ENCODE measurements around the gene SDK1. TPM values are rescaled to one million over a fixed set of nuclear protein-coding genes. Genes with fewer than 3 reads are reported as not detected.

SDK1 gene
- total RNA-seq, 1 donor from 2014 or later: 16.7 TPM

DNA sequence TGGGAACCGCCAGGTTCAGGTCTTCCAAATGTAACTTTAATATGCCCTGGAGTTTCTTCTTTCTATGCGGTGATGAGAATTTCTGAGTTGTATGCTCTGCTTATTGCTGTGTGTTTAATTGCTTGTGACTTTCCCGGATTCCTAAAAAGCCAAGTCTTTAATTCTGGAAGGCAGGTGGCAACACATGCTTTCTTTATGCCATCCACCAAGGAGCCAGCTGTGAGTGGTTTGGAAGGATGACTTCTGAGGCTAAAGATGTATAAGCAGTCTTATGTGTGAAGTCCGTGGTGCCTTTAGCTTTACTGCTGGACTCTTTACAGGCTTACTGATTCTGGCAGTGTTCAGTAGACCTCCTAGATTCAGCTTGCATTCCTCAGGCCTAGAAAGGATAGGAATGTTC, 3.1 kb downstream of the SDK1 start:
- no peak for DNase-seq (ENCODE audit: extremely low spot score in 2 of 2)
- Histone ChIP-seq H3K27ac (no peak overlapping the region), H3K36me3 (no peaks in the 10 kb centered on the region), H3K4me3 (no peak overlapping the region), H3K27me3 (no peaks in the 10 kb centered on the region), H3K4me1 (peaks cover 12% of the 10 kb centered on the region), H3K9me3 (no peaks in the 10 kb centered on the region)
- intact Hi-C loops (cut with DNase I): loop anchor here (10.0 kb wide), 1 partner anchor 591 kb away; no protein-coding TSS in a partner anchor
- TF ChIP-seq POLR2A (IDR thresholded peaks at IDR 0.05) (no peak), POLR2AphosphoS5 (IDR thresholded peaks at IDR 0.05; ENCODE audit: insufficient read depth in 1 of 2, low read depth in 1 of 2) (no peak)
- TF ChIP-seq, protein P1, sequence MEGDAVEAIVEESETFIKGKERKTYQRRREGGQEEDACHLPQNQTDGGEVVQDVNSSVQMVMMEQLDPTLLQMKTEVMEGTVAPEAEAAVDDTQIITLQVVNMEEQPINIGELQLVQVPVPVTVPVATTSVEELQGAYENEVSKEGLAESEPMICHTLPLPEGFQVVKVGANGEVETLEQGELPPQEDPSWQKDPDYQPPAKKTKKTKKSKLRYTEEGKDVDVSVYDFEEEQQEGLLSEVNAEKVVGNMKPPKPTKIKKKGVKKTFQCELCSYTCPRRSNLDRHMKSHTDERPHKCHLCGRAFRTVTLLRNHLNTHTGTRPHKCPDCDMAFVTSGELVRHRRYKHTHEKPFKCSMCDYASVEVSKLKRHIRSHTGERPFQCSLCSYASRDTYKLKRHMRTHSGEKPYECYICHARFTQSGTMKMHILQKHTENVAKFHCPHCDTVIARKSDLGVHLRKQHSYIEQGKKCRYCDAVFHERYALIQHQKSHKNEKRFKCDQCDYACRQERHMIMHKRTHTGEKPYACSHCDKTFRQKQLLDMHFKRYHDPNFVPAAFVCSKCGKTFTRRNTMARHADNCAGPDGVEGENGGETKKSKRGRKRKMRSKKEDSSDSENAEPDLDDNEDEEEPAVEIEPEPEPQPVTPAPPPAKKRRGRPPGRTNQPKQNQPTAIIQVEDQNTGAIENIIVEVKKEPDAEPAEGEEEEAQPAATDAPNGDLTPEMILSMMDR (IDR thresholded peaks at IDR 0.05): no peak

DNA sequence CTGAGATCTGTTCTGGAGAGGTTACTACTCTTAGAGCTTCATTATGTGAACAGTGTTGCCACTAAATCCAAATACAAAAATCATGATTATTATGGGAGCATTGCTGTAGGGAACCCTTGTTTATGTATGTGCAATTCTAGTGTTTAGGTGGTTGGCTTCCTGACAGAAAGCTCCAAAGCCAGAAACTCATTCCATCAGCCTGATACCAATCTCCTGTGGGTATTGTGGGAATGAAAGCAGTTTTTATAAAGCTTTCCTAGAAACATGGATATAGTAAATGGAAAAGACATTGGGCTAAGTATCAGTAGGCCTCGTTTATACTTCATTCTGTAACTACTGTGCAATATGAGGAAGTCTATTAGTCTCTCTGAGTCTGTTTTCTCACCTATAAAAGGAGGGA, 6.4 kb downstream of the SDK1 start:
- DNase-seq (ENCODE audit: extremely low spot score in 2 of 2): no peak
- no peaks in the 10 kb centered on the region for H3K36me3 ChIP-seq
- H3K27ac ChIP-seq: no peak overlapping the region
- H3K9me3 ChIP-seq: no peaks in the 10 kb centered on the region
- no peaks in the 10 kb centered on the region for H3K27me3 ChIP-seq
- no peaks in the 10 kb centered on the region for H3K4me1 ChIP-seq
- H3K4me3 ChIP-seq: no peak overlapping the region
- TF ChIP-seq POLR2A (IDR thresholded peaks at IDR 0.05) (no peak), POLR2AphosphoS5 (IDR thresholded peaks at IDR 0.05; ENCODE audit: insufficient read depth in 1 of 2, low read depth in 1 of 2) (no peak)
- TF ChIP-seq, protein P1 (IDR thresholded peaks at IDR 0.05): no peak
- intact Hi-C loops (cut with DNase I): loop anchor here (10.0 kb wide), 1 partner anchor 587 kb away; no protein-coding TSS in a partner anchor

DNA sequence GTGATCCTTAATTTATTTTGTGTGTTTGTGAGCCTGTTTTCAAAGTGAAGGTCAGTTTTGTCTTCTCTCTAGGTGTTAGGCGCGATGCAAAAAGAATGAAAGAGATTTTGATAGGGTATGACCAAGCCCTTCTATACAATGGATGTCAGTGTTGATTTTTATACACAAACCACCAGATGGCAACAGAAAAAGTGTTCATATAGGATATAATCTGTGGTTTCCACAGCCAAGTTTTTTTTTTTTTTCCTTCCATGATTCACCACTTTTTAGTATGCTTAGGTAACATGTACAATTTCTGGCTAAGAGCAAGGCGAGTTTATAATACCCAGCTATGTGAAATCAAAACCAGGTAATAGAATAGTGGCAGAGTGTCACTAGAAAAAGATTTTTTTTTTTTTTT, 8.1 kb downstream of the SDK1 start:
- Histone ChIP-seq H3K36me3 (no peaks in the 10 kb centered on the region), H3K4me1 (no peaks in the 10 kb centered on the region), H3K9me3 (no peaks in the 10 kb centered on the region), H3K27ac (no peak overlapping the region), H3K4me3 (no peak overlapping the region), H3K27me3 (no peaks in the 10 kb centered on the region)
- TF ChIP-seq POLR2A (IDR thresholded peaks at IDR 0.05) (no peak), POLR2AphosphoS5 (IDR thresholded peaks at IDR 0.05; ENCODE audit: insufficient read depth in 1 of 2, low read depth in 1 of 2) (no peak)
- TF ChIP-seq, protein P1 (IDR thresholded peaks at IDR 0.05): no peak
- intact Hi-C loops (cut with DNase I): loop anchor here (10.0 kb wide), 1 partner anchor 586 kb away; no protein-coding TSS in a partner anchor
- DNase-seq (ENCODE audit: extremely low spot score in 2 of 2): no peak

DNA sequence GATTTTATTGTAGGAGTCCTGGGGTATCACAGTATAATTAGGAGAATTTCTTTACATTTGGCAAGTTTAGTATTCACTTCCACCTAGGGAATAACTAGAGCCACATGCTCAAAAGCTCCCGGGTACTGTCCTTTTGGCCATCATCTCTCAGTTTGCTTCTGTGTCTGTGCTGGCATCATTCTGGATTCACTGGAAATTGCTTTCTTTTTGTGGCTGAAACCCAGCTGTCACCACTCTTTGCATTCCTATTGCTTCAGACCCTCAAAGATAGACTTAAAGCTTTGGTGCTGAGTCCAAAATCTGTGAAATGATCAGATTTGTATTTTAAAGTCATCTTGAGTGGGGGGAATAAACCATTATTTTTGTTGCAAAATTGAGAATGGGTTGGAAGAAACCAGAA, 8.9 kb downstream of the SDK1 start:
- intact Hi-C loops (cut with DNase I): loop anchor here (10.0 kb wide), 1 partner anchor 585 kb away; no protein-coding TSS in a partner anchor
- no peaks in the 10 kb centered on the region for H3K27me3 ChIP-seq
- DNase-seq (ENCODE audit: extremely low spot score in 2 of 2): no peak

DNA sequence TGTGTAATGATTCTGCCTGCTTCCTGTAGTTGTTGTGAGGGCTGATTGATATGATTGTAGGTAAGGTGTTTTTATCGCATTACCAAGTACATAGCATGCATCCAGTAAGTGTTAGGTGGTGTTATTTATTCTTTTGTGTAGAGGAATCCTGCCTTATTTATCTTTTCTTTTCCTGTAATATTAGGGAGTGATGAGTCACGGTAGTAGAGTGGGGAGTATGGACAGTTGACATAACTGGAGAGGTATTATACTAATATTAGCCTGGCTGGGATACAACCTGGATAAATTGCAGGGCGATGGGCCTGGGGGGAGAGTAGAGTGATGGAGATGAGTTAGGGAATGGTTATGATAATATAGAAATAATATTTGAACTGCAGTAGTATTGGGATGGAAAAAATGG, 9.8 kb downstream of the SDK1 start:
- Histone ChIP-seq H3K4me3 (no peak overlapping the region), H3K4me1 (no peaks in the 10 kb centered on the region), H3K36me3 (no peaks in the 10 kb centered on the region), H3K9me3 (no peaks in the 10 kb centered on the region), H3K27me3 (no peaks in the 10 kb centered on the region), H3K27ac (no peak overlapping the region)
- intact Hi-C loops (cut with DNase I): no loop called here
- TF ChIP-seq POLR2AphosphoS5 (IDR thresholded peaks at IDR 0.05; ENCODE audit: insufficient read depth in 1 of 2, low read depth in 1 of 2) (no peak), POLR2A (IDR thresholded peaks at IDR 0.05) (no peak)
- TF ChIP-seq, protein P1 (IDR thresholded peaks at IDR 0.05): no peak
- no peak for DNase-seq (ENCODE audit: extremely low spot score in 2 of 2)

More for the DNA sequence above, 8.9 kb downstream of the SDK1 start:
- Histone ChIP-seq H3K9me3 (no peaks in the 10 kb centered on the region), H3K27ac (no peak overlapping the region), H3K4me1 (no peaks in the 10 kb centered on the region), H3K36me3 (no peaks in the 10 kb centered on the region), H3K4me3 (no peak overlapping the region)
- TF ChIP-seq, protein P1 (IDR thresholded peaks at IDR 0.05): no peak
- no peak for TF ChIP-seq POLR2A (IDR thresholded peaks at IDR 0.05)
- no peak for TF ChIP-seq POLR2AphosphoS5 (IDR thresholded peaks at IDR 0.05; ENCODE audit: insufficient read depth in 1 of 2, low read depth in 1 of 2)

All from vagina (tissue), 2 donors.